GM12878 (cell line): Measurements from ENCODE around the gene NHERF1. TPM values are rescaled to one million over a fixed set of nuclear protein-coding genes. Genes with fewer than 3 reads are reported as not detected.

ENCODE experiments used
- ATAC-seq: fragments of 200-7000 bp; cut with Tn5 transposase; 3 replicates; pipeline ENCODE4 v1.9.1; 2020; ENCODE audit warnings: mild to moderate bottlenecking, moderate library complexity
- BruUV-seq: library from RNA; stranded (reverse); fragments of 400-500 nt; replicated peaks from 2 replicates; lab custom pipeline; 2021; lab: Mats Ljungman, UMichigan
- CTCF ChIA-PET: fragments of 300-600 bp; sonication (Branson Sonifier 250); formaldehyde crosslinking; extraction: SDS; loops from one replicate; lab custom pipeline; 2021; ENCODE audit warnings: inconsistent platforms; lab: Yijun Ruan, JAX
- POLR2A ChIA-PET: fragments of 350-600 bp; formaldehyde crosslinking; extraction: SDS; loops from one replicate; lab custom pipeline; 2021; ENCODE audit warnings: inconsistent platforms; lab: Charles Lee
- RAD21 ChIA-PET: fragments of 300-600 bp; sonication (Branson Sonifier 250); formaldehyde crosslinking; loops from one replicate; lab custom pipeline; 2023; ENCODE audit warnings: antibody characterized with exemption; ENCODE audit not compliant: unreplicated experiment; lab: Charles Lee
- SMC1A ChIA-PET: fragments of 300-600 bp; sonication (Branson Sonifier 250); formaldehyde crosslinking; loops from one replicate; lab custom pipeline; 2023; ENCODE audit not compliant: unreplicated experiment, uncharacterized antibody; lab: Charles Lee
- DNase-seq: peaks from one replicate; pipeline ENCODE4 v3.0.0-alpha.2; 2011; ENCODE audit warnings: low read depth, low spot score
- FAIRE-seq: peaks from 3 replicates; lab custom pipeline; 2011; peaks lifted over from hg19 to GRCh38; lab: Jason Lieb, UNC
- H2AFZ ChIP-seq: 2 replicates; pipeline ENCODE4 v1.6.0; 2011; ENCODE audit warnings: low read depth, low read length, control low read depth; ENCODE audit not compliant: control insufficient read depth
- H3K27ac ChIP-seq: 2 replicates; pipeline ENCODE4 v1.5.1; 2011; ENCODE audit warnings: control low read depth; ENCODE audit not compliant: control insufficient read depth, insufficient read depth
- H3K27me3 ChIP-seq, 2 experiments: replicated peaks in 1 of 2; 2 replicates each; pipeline versions ENCODE4 v1.6.0 to v1.6.1; 2011; ENCODE audit warnings: low read length in 1 of 2; ENCODE audit not compliant: control insufficient read depth in 2 of 2, insufficient read depth in 2 of 2
- H3K36me3 ChIP-seq, 2 experiments: 2 replicates each; pipeline ENCODE4 v1.5.1; 2011; ENCODE audit warnings: low read length in 1 of 2; ENCODE audit not compliant: control insufficient read depth in 2 of 2, insufficient read depth in 2 of 2
- H3K4me1 ChIP-seq: 2 replicates; pipeline ENCODE4 v1.6.1; 2011; ENCODE audit warnings: mild to moderate bottlenecking, low read length, moderate library complexity, mixed read lengths; ENCODE audit not compliant: control insufficient read depth, insufficient read depth
- H3K4me2 ChIP-seq: 2 replicates; pipeline ENCODE4 v1.6.0; 2011; ENCODE audit warnings: control low read depth; ENCODE audit not compliant: control insufficient read depth, insufficient read depth
- H3K4me3 ChIP-seq: fragments of 200-600 bp; sonication (generic); 2 replicates; pipeline ENCODE4 v1.5.1; 2016
- H3K79me2 ChIP-seq: 2 replicates; pipeline ENCODE4 v1.6.0; 2011; ENCODE audit warnings: low read length; ENCODE audit not compliant: control insufficient read depth, insufficient read depth
- H3K9ac ChIP-seq: 2 replicates; pipeline ENCODE4 v1.8.0; 2011; ENCODE audit warnings: low read length, control low read depth, mixed read lengths; ENCODE audit not compliant: control insufficient read depth, insufficient read depth
- H3K9me3 ChIP-seq: replicated peaks from 3 replicates; pipeline ENCODE4 v1.5.1; 2011; ENCODE audit warnings: mild to moderate bottlenecking, low read length; ENCODE audit not compliant: control insufficient read depth, insufficient read depth
- H4K20me1 ChIP-seq: 2 replicates; pipeline ENCODE4 v1.6.0; 2011; ENCODE audit not compliant: control insufficient read depth, insufficient read depth
- BHLHE40 ChIP-seq, 2 experiments: fragments of 450-650 bp in 1 of 2; IDR thresholded peaks; 2 replicates each; pipeline ENCODE4 v1.6.1; 2011 to 2017; ENCODE audit warnings: low read depth in 2 of 2, borderline replicate concordance in 1 of 2, improper control_type of control experiment in 1 of 2, low read length in 1 of 2, mild to moderate bottlenecking in 1 of 2
- CTCF ChIP-seq, 3 experiments: IDR thresholded peaks in 2 of 3; conservative IDR thresholded peaks in 1 of 3; 2 replicates each; pipeline ENCODE4 v1.5.1; 2011; ENCODE audit warnings: low read depth in 3 of 3, low read length in 3 of 3, mild to moderate bottlenecking in 3 of 3, control low read depth in 2 of 3, moderate library complexity in 2 of 3, inconsistent platforms in 1 of 3, mixed read lengths in 1 of 3; ENCODE audit not compliant: control insufficient read depth in 2 of 3, insufficient read depth in 1 of 3; ENCODE audit errors: extremely low read depth in 1 of 3
- DPF2 ChIP-seq: fragments of 450-650 bp; IDR thresholded peaks from 2 replicates; pipeline ENCODE4 v1.6.1; 2017; ENCODE audit warnings: mild to moderate bottlenecking
- ETV6 ChIP-seq, 2 experiments: fragments of 450-650 bp in 1 of 2; IDR thresholded peaks in 1 of 2; conservative IDR thresholded peaks in 1 of 2; 2 replicates each; pipeline ENCODE4 v1.6.1; 2014; ENCODE audit warnings: antibody characterized with exemption in 1 of 2, borderline replicate concordance in 1 of 2, low read depth in 1 of 2, mild to moderate bottlenecking in 1 of 2, moderate library complexity in 1 of 2
- GABPA ChIP-seq: IDR thresholded peaks from 2 replicates; pipeline ENCODE4 v1.6.1; 2014; ENCODE audit warnings: antibody characterized with exemption, low read depth, mild to moderate bottlenecking, inconsistent platforms
- GATAD2B ChIP-seq: fragments of 450-650 bp; conservative IDR thresholded peaks from 2 replicates; pipeline ENCODE4 v1.6.1; 2017; ENCODE audit warnings: low read depth, mild to moderate bottlenecking, moderate library complexity
- IKZF1 ChIP-seq: fragments of 450-650 bp; conservative IDR thresholded peaks from 2 replicates; pipeline ENCODE4 v1.6.1; 2017; ENCODE audit warnings: antibody characterized with exemption, mild to moderate bottlenecking
- IRF4 ChIP-seq: IDR thresholded peaks from 2 replicates; pipeline ENCODE4 v1.6.1; 2011; ENCODE audit warnings: low read depth, low read length
- LARP7 ChIP-seq: fragments of 450-650 bp; IDR thresholded peaks from 2 replicates; pipeline ENCODE4 v1.6.1; 2017; ENCODE audit warnings: mild to moderate bottlenecking
- NBN ChIP-seq: fragments of 450-650 bp; IDR thresholded peaks from 2 replicates; pipeline ENCODE4 v1.6.1; 2016
- PML ChIP-seq: IDR thresholded peaks from 2 replicates; pipeline ENCODE4 v1.6.1; 2012; ENCODE audit warnings: low read length, inconsistent platforms
- RAD21 ChIP-seq: IDR thresholded peaks from 2 replicates; pipeline ENCODE4 v1.6.1; 2011; ENCODE audit warnings: mild to moderate bottlenecking, low read depth, low read length, moderate library complexity; ENCODE audit not compliant: insufficient read depth
- SMAD1 ChIP-seq: fragments of 450-650 bp; IDR thresholded peaks from 2 replicates; pipeline ENCODE4 v1.6.1; 2018; ENCODE audit warnings: mild to moderate bottlenecking, low read depth; ENCODE audit not compliant: partially characterized antibody
- SMC3 ChIP-seq: IDR thresholded peaks from 2 replicates; pipeline ENCODE4 v1.6.1; 2011; ENCODE audit warnings: low read length, improper control_type of control experiment, borderline replicate concordance
- STAT1 ChIP-seq: fragments of 450-650 bp; conservative IDR thresholded peaks from 2 replicates; pipeline ENCODE4 v1.6.1; 2014; ENCODE audit warnings: antibody characterized with exemption, mild to moderate bottlenecking
- TCF12 ChIP-seq: IDR thresholded peaks from 2 replicates; pipeline ENCODE4 v1.6.1; 2011; ENCODE audit warnings: low read depth, mild to moderate bottlenecking, low read length
- YY1 ChIP-seq: IDR thresholded peaks from 2 replicates; pipeline ENCODE4 v1.6.1; 2011; ENCODE audit warnings: low read depth, mild to moderate bottlenecking, low read length
- WGBS: methylation state at CpG from one replicate; pipeline ENCODE4 v1.1.6; 2016; ENCODE audit warnings: low lambda C conversion rate; ENCODE audit not compliant: insufficient replicate concordance, insufficient coverage; ENCODE audit errors: missing lambda C conversion rate; 5-methylcytosine and 5-hydroxymethylcytosine counted together
- in situ Hi-C: fragments of 300-500 bp; cut with MboI; formaldehyde crosslinking; loops from 9 replicates; pipeline ENCODE4 v1.14.3; 2018; ENCODE audit warnings: mixed read lengths
- intact Hi-C: fragments of 100-400 bp; cut with micrococcal nuclease; formaldehyde crosslinking; loops from one replicate; pipeline ENCODE4 v1.14.2; 2022; ENCODE audit not compliant: unreplicated experiment
- polyA plus RNA-seq, 11 experiments: library from polyadenylated mRNA; depleted of rRNA in 4 of 11; unstranded in 6 of 11; stranded (reverse) in 5 of 11; fragments of >200 nt; fragmentation: Nextera tagmentation in 4 of 11; fragmentation: Illumina TruSeq in 1 of 11; extraction: Ambion mirVana in 4 of 11; extraction: Trizol in 1 of 11; gene quantifications; 1 replicate in 1 of 11; 2 replicates in 10 of 11; pipeline versions ENCODE4 v1.2.1 to v1.2.3, GENCODE V29; 2011 to 2016; ENCODE audit warnings: inconsistent platforms in 2 of 11, missing spikeins in 2 of 11, low read depth in 1 of 11
- total RNA-seq, 4 experiments: library from RNA; depleted of rRNA in 3 of 4; stranded (reverse); fragments of >200 nt in 3 of 4; fragmentation: Illumina TruSeq in 1 of 4; extraction: Trizol in 1 of 4; gene quantifications; 2 replicates each; pipeline versions ENCODE4 v1.2.1 to v1.2.3, GENCODE V29; 2013 to 2021
- TF ChIP-seq, protein P1 (sequence below): fragments of 450-650 bp; IDR thresholded peaks from 2 replicates; pipeline ENCODE4 v1.6.1; 2016; ENCODE audit warnings: mild to moderate bottlenecking

NHERF1 gene
- total and polyA plus RNA-seq, 10 of the 15 experiments (the other 5 are each of a cell fraction or from before 2014, with no cell fraction given), result 13.4 to 61.6 (median 39.0) TPM

DNA sequence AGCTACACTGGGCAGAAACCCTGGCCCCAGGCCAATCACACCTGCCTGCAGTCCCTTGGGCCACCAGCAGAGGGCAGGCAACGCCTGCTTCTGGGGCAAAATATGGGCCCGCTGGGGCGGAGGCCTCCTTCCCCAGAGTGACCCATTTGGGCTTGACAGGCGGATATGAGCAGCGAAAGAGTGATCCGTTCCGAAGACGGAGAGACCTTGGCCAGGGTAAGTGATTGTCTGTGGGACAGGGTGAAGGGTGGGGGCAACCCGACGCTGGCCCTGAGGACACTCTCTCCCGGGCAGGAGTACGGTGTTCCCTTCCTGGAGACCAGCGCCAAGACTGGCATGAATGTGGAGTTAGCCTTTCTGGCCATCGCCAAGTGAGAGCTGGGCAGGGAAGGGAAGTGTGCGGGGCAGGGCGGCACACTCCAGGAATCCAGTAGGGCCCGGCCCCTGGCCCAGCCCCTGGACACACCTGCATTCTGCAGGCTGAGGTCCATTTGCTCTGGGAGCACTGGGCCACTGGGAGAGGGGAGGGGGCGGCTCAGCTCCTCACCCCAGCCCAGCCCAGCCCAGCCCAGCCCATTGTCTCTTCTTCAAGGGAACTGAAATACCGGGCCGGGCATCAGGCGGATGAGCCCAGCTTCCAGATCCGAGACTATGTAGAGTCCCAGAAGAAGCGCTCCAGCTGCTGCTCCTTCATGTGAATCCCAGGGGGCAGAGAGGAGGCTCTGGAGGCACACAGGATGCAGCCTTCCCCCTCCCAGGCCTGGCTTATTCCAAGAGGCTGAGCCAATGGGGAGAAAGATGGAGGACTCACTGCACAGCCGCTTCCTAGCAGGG, 3.5 kb upstream of the NHERF1 start:
- Histone ChIP-seq H3K9ac (no peak overlapping the region), H3K9me3 (no peaks in the 10 kb centered on the region), H3K4me3 (no peak overlapping the region), H3K4me2 (no peak overlapping the region), H3K4me1 (peaks cover 26% of the 10 kb centered on the region), H2AFZ (no peak overlapping the region; the same call in 1 of the 2 replicates), H3K27ac (no peak overlapping the region), H3K36me3 (no peaks in the 10 kb centered on the region), H3K79me2 (peaks cover 15% of the 10 kb centered on the region), H4K20me1 (no peaks in the 10 kb centered on the region), H3K27me3 (no peaks in the 10 kb centered on the region)
- RAD21 ChIA-PET, result interaction anchor here (0.5 to 3.0 kb wide), 14 partner anchors 8 to 216 kb away, joined by 4 to 30 read pairs (median 8); partner anchors contain the start of genes FDXR and RAB37
- DNase-seq (no peak), ATAC-seq (peak; percentile 20), FAIRE-seq (peak; percentile 94)
- intact Hi-C loops (loop anchor here (1.0 to 2.0 kb wide), 2 partner anchors 36 to 117 kb away; no protein-coding TSS in a partner anchor), in situ Hi-C loops (loop anchor here (5.0 kb wide), 1 partner anchor 122 kb away; no protein-coding TSS in a partner anchor)
- SMC1A ChIA-PET, result interaction anchor here (0.8 to 3.3 kb wide), 17 partner anchors 8 to 901 kb away, joined by 3 to 15 read pairs (median 6); partner anchors contain the start of genes NAT9 and RAB37
- no TSS peak for BruUV-seq
- TF ChIP-seq TCF12 (0 out of 2 replicates have a peak, but pooled peaks have one; percentile 15), NBN (peak; percentile 39; the same call in 1 of the 2 replicates), IKZF1 (peak; percentile 26; the same call in 1 of the 2 replicates), STAT1 (peak; percentile 62; the same call in 1 of the 2 replicates), PML (no peak), ETV6 (conservative IDR thresholded peaks at IDR 0.05 in 1 of 2, IDR thresholded peaks at IDR 0.05 in 1 of 2; ENCODE audit: borderline replicate concordance in 1 of 2, low read depth in 1 of 2) (no peak), DPF2 (0 out of 2 replicates have a peak, but pooled peaks have one; percentile 29), LARP7 (peak; percentile 36), SMC3 (peak; percentile 97), BHLHE40 (IDR thresholded peaks at IDR 0.05; ENCODE audit: borderline replicate concordance in 1 of 2, low read depth in 2 of 2, low read length in 1 of 2) (peak; percentile 17 to 43; a peak in 1 of 4 replicates), GABPA (no peak), GATAD2B (0 out of 2 replicates have a peak, but pooled peaks have one; percentile 48), YY1 (peak; percentile 75), CTCF (IDR thresholded peaks at IDR 0.05 in 2 of 3, conservative IDR thresholded peaks at IDR 0.05 in 1 of 3; ENCODE audit: control insufficient read depth in 2 of 3, extremely low read depth in 1 of 3, insufficient read depth in 1 of 3, low read depth in 3 of 3, low read length in 3 of 3) (peak; percentile 99 to 100 (median 99); a peak in 5 of 6 replicates), IRF4 (no peak), SMAD1 (peak; percentile 86), RAD21 (peak; percentile 99)
- TF ChIP-seq, protein P1, sequence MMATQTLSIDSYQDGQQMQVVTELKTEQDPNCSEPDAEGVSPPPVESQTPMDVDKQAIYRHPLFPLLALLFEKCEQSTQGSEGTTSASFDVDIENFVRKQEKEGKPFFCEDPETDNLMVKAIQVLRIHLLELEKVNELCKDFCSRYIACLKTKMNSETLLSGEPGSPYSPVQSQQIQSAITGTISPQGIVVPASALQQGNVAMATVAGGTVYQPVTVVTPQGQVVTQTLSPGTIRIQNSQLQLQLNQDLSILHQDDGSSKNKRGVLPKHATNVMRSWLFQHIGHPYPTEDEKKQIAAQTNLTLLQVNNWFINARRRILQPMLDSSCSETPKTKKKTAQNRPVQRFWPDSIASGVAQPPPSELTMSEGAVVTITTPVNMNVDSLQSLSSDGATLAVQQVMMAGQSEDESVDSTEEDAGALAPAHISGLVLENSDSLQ, result peak; percentile 46
- WGBS, result 44% methylated on average over 21 of the region's 24 CpGs
- POLR2A ChIA-PET, result interaction anchor here (0.5 to 3.1 kb wide), 10 partner anchors 7 to 128 kb away, joined by 3 to 22 read pairs (median 3); partner anchors contain the start of genes NAT9 and RAB37
- CTCF ChIA-PET, result interaction anchor here (0.6 to 4.5 kb wide), 23 partner anchors 8 to 216 kb away, joined by 3 to 98 read pairs (median 6); partner anchors contain the start of genes FDXR, GRIN2C, NAT9 and RAB37
